Measurements from ENCODE around the gene TNC.
A peak's percentile ranks its signal among the peaks of the same experiment; 100 is the strongest.

TNC gene

DNA sequence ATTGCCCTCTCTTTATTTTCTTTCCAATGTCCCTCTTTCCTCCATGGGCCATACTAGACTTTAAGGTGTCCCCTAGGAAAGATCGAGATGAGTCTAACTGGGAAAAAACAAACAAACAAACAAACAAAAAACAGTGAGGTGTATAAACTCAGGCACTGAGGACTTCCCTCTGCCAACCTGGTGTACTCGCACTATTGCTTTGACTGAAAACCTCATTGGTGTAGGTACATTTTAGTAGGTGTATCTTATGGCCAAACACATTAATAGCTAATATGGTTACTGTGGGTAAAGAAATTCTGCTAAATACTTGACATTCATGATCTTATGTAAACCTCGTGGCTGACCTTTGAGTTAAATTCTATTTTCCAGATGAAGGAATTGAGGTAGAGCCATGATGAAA, 74.3 kb downstream of the TNC start:
- H3F3A ChIP-seq (ENCODE audit: insufficient read depth, low read length) = no peaks in the 10 kb centered on the region
- no peaks in the 10 kb centered on the region for H3K9me2 ChIP-seq (replicated peaks; ENCODE audit: insufficient read depth, low read length)
- H3K27me3 ChIP-seq (replicated peaks; ENCODE audit: insufficient read depth, low read length) = no peaks in the 10 kb centered on the region
- H4K20me1 ChIP-seq (ENCODE audit: insufficient read depth, low read length) = no peaks in the 10 kb centered on the region
- no peak overlapping the region for H3K4me3 ChIP-seq (ENCODE audit: low read length)
- no peak overlapping the region for H3K4me2 ChIP-seq (ENCODE audit: low read depth, low read length)
- no peaks in the 10 kb centered on the region for H3K79me2 ChIP-seq (ENCODE audit: low read length)
- H3K9me3 ChIP-seq (replicated peaks; ENCODE audit: insufficient read depth, low read length) = no peaks in the 10 kb centered on the region
- H3K4me1 ChIP-seq (ENCODE audit: low read length) = 0 out of 2 replicates have a peak, but pooled peaks cover 11% of the 10 kb centered on the region
- no peak overlapping the region for H3K9ac ChIP-seq (ENCODE audit: low read length)
- H2AFZ ChIP-seq (ENCODE audit: low read length) = no peak overlapping the region
- DNase-seq = no peak
- TF ChIP-seq, protein P1, sequence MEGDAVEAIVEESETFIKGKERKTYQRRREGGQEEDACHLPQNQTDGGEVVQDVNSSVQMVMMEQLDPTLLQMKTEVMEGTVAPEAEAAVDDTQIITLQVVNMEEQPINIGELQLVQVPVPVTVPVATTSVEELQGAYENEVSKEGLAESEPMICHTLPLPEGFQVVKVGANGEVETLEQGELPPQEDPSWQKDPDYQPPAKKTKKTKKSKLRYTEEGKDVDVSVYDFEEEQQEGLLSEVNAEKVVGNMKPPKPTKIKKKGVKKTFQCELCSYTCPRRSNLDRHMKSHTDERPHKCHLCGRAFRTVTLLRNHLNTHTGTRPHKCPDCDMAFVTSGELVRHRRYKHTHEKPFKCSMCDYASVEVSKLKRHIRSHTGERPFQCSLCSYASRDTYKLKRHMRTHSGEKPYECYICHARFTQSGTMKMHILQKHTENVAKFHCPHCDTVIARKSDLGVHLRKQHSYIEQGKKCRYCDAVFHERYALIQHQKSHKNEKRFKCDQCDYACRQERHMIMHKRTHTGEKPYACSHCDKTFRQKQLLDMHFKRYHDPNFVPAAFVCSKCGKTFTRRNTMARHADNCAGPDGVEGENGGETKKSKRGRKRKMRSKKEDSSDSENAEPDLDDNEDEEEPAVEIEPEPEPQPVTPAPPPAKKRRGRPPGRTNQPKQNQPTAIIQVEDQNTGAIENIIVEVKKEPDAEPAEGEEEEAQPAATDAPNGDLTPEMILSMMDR (IDR thresholded peaks at IDR 0.05; ENCODE audit: low read length) = no peak
- TF ChIP-seq EZH2 (optimal IDR thresholded peaks at IDR 0.05; ENCODE audit: low read depth, low read length) (no peak), EZH2phosphoT487 (IDR thresholded peaks at IDR 0.05; ENCODE audit: low read length) (no peak)
- H3K36me3 ChIP-seq (replicated peaks; ENCODE audit: insufficient read depth, low read length) = no peaks in the 10 kb centered on the region
- H3K27ac ChIP-seq (ENCODE audit: low read length) = no peak overlapping the region

DNA sequence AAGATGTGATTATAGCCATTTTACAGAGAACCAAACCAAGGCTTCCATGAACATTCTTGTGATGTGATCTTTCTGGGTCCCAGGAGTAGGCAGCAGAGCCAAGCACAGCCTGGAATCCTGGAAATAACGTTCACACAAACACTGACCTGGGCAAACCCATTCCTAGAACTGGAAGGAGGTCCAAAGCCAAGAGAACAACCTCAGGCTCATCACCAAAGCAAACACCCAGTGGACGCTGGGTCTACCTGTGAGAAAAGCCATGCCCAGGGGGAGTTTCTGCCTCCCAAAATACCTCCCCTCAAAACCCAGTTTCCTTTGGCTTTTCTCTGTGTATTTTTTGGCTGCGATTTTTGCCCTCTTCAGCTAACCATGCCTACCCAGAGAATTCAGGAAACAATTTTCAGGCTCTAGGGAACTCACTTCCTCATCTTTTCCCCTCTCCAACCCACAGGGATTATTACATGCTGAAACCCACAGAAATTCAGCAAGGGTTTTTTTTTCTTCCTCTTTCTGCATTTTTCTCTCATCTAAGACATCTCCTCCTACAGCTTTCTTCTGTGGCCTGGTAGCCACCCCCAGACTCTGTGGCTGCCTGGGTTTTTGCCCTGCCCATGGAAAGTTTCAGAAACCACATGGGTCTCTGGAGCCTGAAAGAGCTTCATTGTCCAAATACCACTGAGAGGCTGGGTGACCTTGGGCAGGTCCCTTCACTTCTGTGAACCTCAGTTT, 75.0 kb downstream of the TNC start:
- Histone ChIP-seq H3K27ac (ENCODE audit: low read length) (no peak overlapping the region), H3K79me2 (ENCODE audit: low read length) (no peaks in the 10 kb centered on the region), H3K27me3 (replicated peaks; ENCODE audit: insufficient read depth, low read length) (no peaks in the 10 kb centered on the region), H3K9me3 (replicated peaks; ENCODE audit: insufficient read depth, low read length) (no peaks in the 10 kb centered on the region), H2AFZ (ENCODE audit: low read length) (no peak overlapping the region), H3K36me3 (replicated peaks; ENCODE audit: insufficient read depth, low read length) (no peaks in the 10 kb centered on the region), H3F3A (ENCODE audit: insufficient read depth, low read length) (no peaks in the 10 kb centered on the region), H3K9me2 (replicated peaks; ENCODE audit: insufficient read depth, low read length) (no peaks in the 10 kb centered on the region), H3K4me3 (ENCODE audit: low read length) (no peak overlapping the region), H3K4me2 (ENCODE audit: low read depth, low read length) (no peak overlapping the region), H4K20me1 (ENCODE audit: insufficient read depth, low read length) (no peaks in the 10 kb centered on the region), H3K4me1 (ENCODE audit: low read length) (0 out of 2 replicates have a peak, but pooled peaks cover 11% of the 10 kb centered on the region), H3K9ac (ENCODE audit: low read length) (no peak overlapping the region)
- TF ChIP-seq EZH2phosphoT487 (IDR thresholded peaks at IDR 0.05; ENCODE audit: low read length) (no peak), EZH2 (optimal IDR thresholded peaks at IDR 0.05; ENCODE audit: low read depth, low read length) (no peak)
- TF ChIP-seq, protein P1 (IDR thresholded peaks at IDR 0.05; ENCODE audit: low read length) = no peak
- DNase-seq = peak; percentile 9

DNA sequence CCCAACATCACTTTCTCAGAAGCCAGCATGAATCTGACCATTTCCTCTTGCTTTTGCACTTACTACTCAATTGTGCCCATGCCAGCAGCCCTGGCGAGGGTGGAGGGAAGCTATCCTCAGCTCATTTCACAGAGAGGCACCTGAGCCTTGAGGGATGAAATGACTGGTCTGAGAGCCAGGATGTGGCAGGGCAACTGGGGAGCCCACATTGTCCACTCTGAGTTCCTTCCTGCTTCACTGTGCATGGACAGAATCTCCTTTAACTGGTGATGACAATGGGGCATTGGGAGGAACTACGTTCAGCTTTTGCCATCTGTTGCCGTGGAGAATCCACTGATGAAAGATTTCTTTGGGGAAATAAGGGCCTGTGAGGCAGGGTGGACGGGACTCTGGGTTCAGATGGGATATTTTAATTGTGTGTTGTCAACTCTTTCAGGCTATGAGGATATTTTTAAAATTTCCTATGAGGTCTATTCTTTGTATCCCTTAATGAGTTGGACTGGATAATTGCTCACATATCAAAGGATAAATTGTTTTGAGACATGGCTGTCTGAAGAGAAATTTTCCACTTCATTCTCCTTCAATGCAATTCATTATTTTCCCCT, 78.3 kb downstream of the TNC start:
- Histone ChIP-seq H3F3A (ENCODE audit: insufficient read depth, low read length) (0 out of 2 replicates have a peak, but pooled peaks cover 5% of the 10 kb centered on the region), H3K27me3 (replicated peaks; ENCODE audit: insufficient read depth, low read length) (no peaks in the 10 kb centered on the region), H3K27ac (ENCODE audit: low read length) (no peak overlapping the region), H4K20me1 (ENCODE audit: insufficient read depth, low read length) (no peaks in the 10 kb centered on the region), H3K9ac (ENCODE audit: low read length) (no peak overlapping the region), H3K9me3 (replicated peaks; ENCODE audit: insufficient read depth, low read length) (no peaks in the 10 kb centered on the region), H3K79me2 (ENCODE audit: low read length) (no peaks in the 10 kb centered on the region), H3K9me2 (replicated peaks; ENCODE audit: insufficient read depth, low read length) (no peaks in the 10 kb centered on the region), H3K4me1 (ENCODE audit: low read length) (peaks cover 26% of the 10 kb centered on the region; the same call in 1 of the 2 replicates), H2AFZ (ENCODE audit: low read length) (no peak overlapping the region), H3K36me3 (replicated peaks; ENCODE audit: insufficient read depth, low read length) (no peaks in the 10 kb centered on the region), H3K4me2 (ENCODE audit: low read depth, low read length) (no peak overlapping the region), H3K4me3 (ENCODE audit: low read length) (no peak overlapping the region)
- DNase-seq = no peak
- TF ChIP-seq, protein P1 (IDR thresholded peaks at IDR 0.05; ENCODE audit: low read length) = no peak
- no peak for TF ChIP-seq EZH2phosphoT487 (IDR thresholded peaks at IDR 0.05; ENCODE audit: low read length)
